B cell (primary cell): ENCODE measurements around the gene RGS7. TPM values are rescaled to one million over a fixed set of nuclear protein-coding genes. Genes with fewer than 3 reads are reported as not detected.

Experiments used
- ATAC-seq: fragments of 200-7000 bp; cut with Tn5 transposase; one replicate; pipeline ENCODE4 v1.10.0; 2021; ENCODE audit warnings: low read depth, mild to moderate bottlenecking, moderate number of reproducible peaks, moderate library complexity
- CTCF ChIA-PET: fragments of 350-600 bp; sonication (Branson Sonifier 250); formaldehyde crosslinking; loops from one replicate; lab custom pipeline; 2021; ENCODE audit warnings: antibody characterized with exemption, inconsistent platforms; lab: Charles Lee
- POLR2A ChIA-PET: fragments of 350-600 bp; sonication (Branson Sonifier 250); formaldehyde crosslinking; loops from one replicate; lab custom pipeline; 2021; ENCODE audit warnings: antibody characterized with exemption; lab: Charles Lee
- DNase-seq: peaks from one replicate; pipeline ENCODE4 v3.0.0; 2013
- H2AFZ ChIP-seq: 2 replicates; pipeline ENCODE4 v1.6.1; 2012; ENCODE audit warnings: mild to moderate bottlenecking, low read depth, low read length; ENCODE audit not compliant: insufficient read depth, poor library complexity, severe bottlenecking
- H3K27ac ChIP-seq, 2 donors: 1 replicate in 1 of 2; 2 replicates in 1 of 2; pipeline ENCODE4 v1.5.1; 2012 to 2013; ENCODE audit warnings: low read length in 2 of 2, mild to moderate bottlenecking in 2 of 2, moderate library complexity in 1 of 2
- H3K27me3 ChIP-seq, 4 experiments: fragments of 200-600 bp in 1 of 4; sonication (generic) in 1 of 4; replicated peaks in 1 of 4; 1 replicate in 2 of 4; 2 replicates in 2 of 4; pipeline versions ENCODE4 v1.6.1 to v1.7.0; 2013 to 2016; ENCODE audit warnings: low read length in 3 of 4, mild to moderate bottlenecking in 2 of 4, mixed read lengths in 1 of 4, moderate library complexity in 1 of 4; ENCODE audit not compliant: insufficient read depth in 4 of 4, control insufficient read depth in 3 of 4; ENCODE audit errors: control extremely low read depth in 1 of 4
- H3K36me3 ChIP-seq, 2 experiments: replicated peaks in 1 of 2; 1 replicate in 1 of 2; 2 replicates in 1 of 2; pipeline versions ENCODE4 v1.6.1 to v1.7.1; 2013; ENCODE audit warnings: low read length in 1 of 2; ENCODE audit not compliant: insufficient read depth in 2 of 2, control insufficient read depth in 1 of 2; ENCODE audit errors: control extremely low read depth in 1 of 2, extremely low read depth in 1 of 2
- H3K4me1 ChIP-seq, 2 donors: fragments of 200-600 bp in 1 of 2; sonication (generic) in 1 of 2; 1 replicate in 1 of 2; 2 replicates in 1 of 2; pipeline versions ENCODE4 v1.5.1 to v1.6.1; 2013 to 2017; ENCODE audit warnings: low read length in 2 of 2; ENCODE audit not compliant: control insufficient read depth in 2 of 2, insufficient read depth in 2 of 2
- H3K4me2 ChIP-seq: replicated peaks from 2 replicates; pipeline ENCODE3; 2012; ENCODE audit warnings: mild to moderate bottlenecking, low read depth, low read length; ENCODE audit not compliant: poor library complexity, severe bottlenecking
- H3K4me3 ChIP-seq, 5 experiments: fragments of 200-600 bp in 1 of 5; sonication (generic) in 1 of 5; 1 replicate in 3 of 5; 2 replicates in 2 of 5; pipeline versions ENCODE4 v1.5.1 to v1.7.0; 2011 to 2016; ENCODE audit warnings: low read length in 4 of 5, mild to moderate bottlenecking in 4 of 5, low read depth in 2 of 5, control low read depth in 1 of 5, moderate library complexity in 1 of 5; ENCODE audit not compliant: insufficient read depth in 1 of 5; ENCODE audit errors: control extremely low read depth in 1 of 5, extremely low read depth in 1 of 5
- H3K79me2 ChIP-seq: fragments of 200-600 bp; sonication (generic); one replicate; pipeline ENCODE4 v1.6.0; 2016; ENCODE audit warnings: low read length; ENCODE audit not compliant: control insufficient read depth, insufficient read depth
- H3K9ac ChIP-seq: fragments of 200-600 bp; sonication (generic); 2 replicates; pipeline ENCODE4 v1.6.1; 2017; ENCODE audit warnings: mild to moderate bottlenecking, low read length, moderate library complexity
- H3K9me3 ChIP-seq, 3 donors: one replicate each; pipeline versions ENCODE4 v1.6.1 to v1.7.1; 2013; ENCODE audit warnings: low read length in 2 of 3; ENCODE audit not compliant: control insufficient read depth in 2 of 3, insufficient read depth in 1 of 3; ENCODE audit errors: control extremely low read depth in 1 of 3
- H4K20me1 ChIP-seq: 2 replicates; pipeline ENCODE4 v1.6.0; 2012; ENCODE audit warnings: mild to moderate bottlenecking, low read length; ENCODE audit not compliant: insufficient read depth, control insufficient read depth, poor library complexity, severe bottlenecking
- H3K27ac Mint-ChIP-seq: one replicate; pipeline ENCODE4 v1.8.0; 2021; ENCODE audit warnings: mixed read lengths
- H3K27me3 Mint-ChIP-seq: one replicate; pipeline ENCODE4 v1.8.0; 2021; ENCODE audit warnings: mixed read lengths
- H3K4me1 Mint-ChIP-seq: one replicate; pipeline ENCODE4 v1.8.0; 2021; ENCODE audit warnings: mixed read lengths
- H3K4me3 Mint-ChIP-seq: one replicate; pipeline ENCODE4 v1.8.0; 2021; ENCODE audit warnings: mixed read lengths
- H3K9me3 Mint-ChIP-seq: one replicate; pipeline ENCODE4 v1.8.0; 2022; ENCODE audit warnings: mixed read lengths; ENCODE audit not compliant: insufficient read depth
- CTCF ChIP-seq: fragments of 200-600 bp; IDR thresholded peaks from one replicate; pipeline ENCODE4 v1.8.0; 2022; ENCODE audit warnings: antibody characterized with exemption, mild to moderate bottlenecking
- EZH2 ChIP-seq: IDR thresholded peaks from 2 replicates; pipeline ENCODE4 v1.6.1; 2012; ENCODE audit warnings: borderline replicate concordance, low read depth, mild to moderate bottlenecking, moderate library complexity, low read length; ENCODE audit not compliant: insufficient read depth, poor library complexity, severe bottlenecking
- WGBS: methylation state at CpG from one replicate; pipeline ENCODE4 v1.1.5; 2013; ENCODE audit warnings: missing lambda C conversion rate; ENCODE audit not compliant: insufficient coverage; 5-methylcytosine and 5-hydroxymethylcytosine counted together
- intact Hi-C: fragments of 100-400 bp; cut with micrococcal nuclease; formaldehyde crosslinking; loops from one replicate; pipeline ENCODE4 v1.10.0; 2022
- polyA plus RNA-seq: library from polyadenylated mRNA; depleted of rRNA; stranded (reverse); fragments of >200 nt; gene quantifications from 2 replicates; pipeline ENCODE4 v1.2.3, GENCODE V29; 2012
- total RNA-seq, 2 donors: library from RNA; stranded (reverse); fragments of 120-200 nt in 1 of 2; gene quantifications; 1 replicate in 1 of 2; 2 replicates in 1 of 2; pipeline versions ENCODE4 v1.2.3 to v1.2.4, GENCODE V29; 2013 to 2022

RGS7 gene
- total and polyA plus RNA-seq, 2 donors (not counting 1 experiment from before 2014, with no cell fraction given) = 0.15 to 1.8 TPM

- no peak overlapping the region for H3K4me3 Mint-ChIP-seq
- no peaks in the 10 kb centered on the region for H3K4me1 Mint-ChIP-seq
- no peak overlapping the region for H3K9ac ChIP-seq
- no peak overlapping the region for H3K27ac ChIP-seq
- H3K27me3 ChIP-seq = no peaks in the 10 kb centered on the region
- H3K4me1 ChIP-seq = no peaks in the 10 kb centered on the region
- H2AFZ ChIP-seq = no peak overlapping the region
- TF ChIP-seq CTCF = no peak
- TF ChIP-seq EZH2 = no peak
- no peaks in the 10 kb centered on the region for H3K79me2 ChIP-seq
- ChIA-PET CTCF (no interaction called here), POLR2A (no interaction called here)
- ATAC-seq (no peak), DNase-seq (no peak)
- H3K9me3 ChIP-seq = no peaks in the 10 kb centered on the region
- H3K4me2 ChIP-seq = no peak overlapping the region
- H3K9me3 Mint-ChIP-seq = no peaks in the 10 kb centered on the region
- H3K27ac Mint-ChIP-seq = no peak overlapping the region
- H3K4me3 ChIP-seq = no peak overlapping the region
- H4K20me1 ChIP-seq = no peaks in the 10 kb centered on the region
- 40% methylated on average over 4 of the region's 4 CpGs for WGBS
- no peaks in the 10 kb centered on the region for H3K27me3 Mint-ChIP-seq
- intact Hi-C loops = no loop called here
- H3K36me3 ChIP-seq = no peaks in the 10 kb centered on the region
These were observed 154.6 kb downstream of the RGS7 start for GRCh38 chr1:241202401-241202800.

- Mint-ChIP-seq H3K4me1 (no peaks in the 10 kb centered on the region), H3K27ac (no peak overlapping the region), H3K27me3 (no peaks in the 10 kb centered on the region), H3K9me3 (no peaks in the 10 kb centered on the region), H3K4me3 (no peak overlapping the region)
- no peaks in the 10 kb centered on the region for H3K4me1 ChIP-seq
- no peak overlapping the region for H2AFZ ChIP-seq
- H3K36me3 ChIP-seq = no peaks in the 10 kb centered on the region
- WGBS = no CpG with 5 or more reads among the region's 8 CpGs
- no peak for ATAC-seq
- no peaks in the 10 kb centered on the region for H4K20me1 ChIP-seq
- no peak overlapping the region for H3K9ac ChIP-seq
- ChIA-PET CTCF (no interaction called here), POLR2A (no interaction called here)
- no peaks in the 10 kb centered on the region for H3K79me2 ChIP-seq
- intact Hi-C loops = no loop called here
- TF ChIP-seq CTCF (no peak), EZH2 (no peak)
- no peak overlapping the region for H3K27ac ChIP-seq
- no peak for DNase-seq
- H3K4me2 ChIP-seq = no peak overlapping the region
- H3K27me3 ChIP-seq = no peaks in the 10 kb centered on the region
- no peaks in the 10 kb centered on the region for H3K9me3 ChIP-seq
- no peak overlapping the region for H3K4me3 ChIP-seq
These were observed 170.3 kb downstream of the RGS7 start for GRCh38 chr1:241186716-241187115.
